Loucy (cell line): ENCODE data around the gene CLCC1.

ENCODE experiments used
- H2AFZ ChIP-seq: fragments of 200-600 bp; sonication (generic); 2 replicates; pipeline ENCODE4 v1.6.0; 2016; ENCODE audit warnings: antibody characterized with exemption, mild to moderate bottlenecking, low read length, moderate library complexity
- H3F3A ChIP-seq: fragments of 200-600 bp; 2 replicates; pipeline ENCODE4 v1.6.0; 2016; ENCODE audit warnings: antibody characterized with exemption, low read depth, mild to moderate bottlenecking
- H3K27me3 ChIP-seq: fragments of 200-600 bp; sonication (generic); 2 replicates; pipeline ENCODE4 v1.6.1; 2014; ENCODE audit warnings: low read length, mild to moderate bottlenecking; ENCODE audit not compliant: insufficient read depth, poor library complexity, severe bottlenecking
- H3K36me3 ChIP-seq: fragments of 200-600 bp; sonication (generic); 2 replicates; pipeline ENCODE4 v1.6.1; 2016; ENCODE audit warnings: low read length; ENCODE audit not compliant: insufficient read depth
- H3K4me1 ChIP-seq: fragments of 200-600 bp; sonication (generic); 2 replicates; pipeline ENCODE4 v1.5.1; 2014; ENCODE audit warnings: low read length, mild to moderate bottlenecking; ENCODE audit not compliant: insufficient read depth, poor library complexity, severe bottlenecking
- H3K4me2 ChIP-seq: fragments of 200-600 bp; sonication (generic); 2 replicates; pipeline ENCODE4 v1.6.0; 2014; ENCODE audit warnings: antibody characterized with exemption, low read length, low read depth, mild to moderate bottlenecking; ENCODE audit not compliant: poor library complexity, severe bottlenecking
- H3K4me3 ChIP-seq: fragments of 200-600 bp; sonication (generic); 2 replicates; pipeline ENCODE4 v1.5.1; 2014; ENCODE audit warnings: low read length, mild to moderate bottlenecking, mixed read lengths; ENCODE audit not compliant: poor library complexity, severe bottlenecking
- H3K79me2 ChIP-seq: fragments of 200-600 bp; sonication (generic); 2 replicates; pipeline ENCODE4 v1.6.1; 2014; ENCODE audit warnings: low read length; ENCODE audit not compliant: insufficient read depth
- H3K9ac ChIP-seq: fragments of 200-600 bp; sonication (generic); 2 replicates; pipeline ENCODE4 v1.6.0; 2014; ENCODE audit warnings: mild to moderate bottlenecking, low read depth, low read length, moderate library complexity; ENCODE audit not compliant: poor library complexity, severe bottlenecking
- H3K9me2 ChIP-seq: fragments of 200-600 bp; sonication (generic); replicated peaks from 2 replicates; pipeline ENCODE4 v1.6.1; 2016; ENCODE audit warnings: low read depth, low read length, mixed read lengths
- H3K9me3 ChIP-seq: fragments of 200-600 bp; sonication (generic); 2 replicates; pipeline ENCODE4 v1.6.1; 2014; ENCODE audit warnings: mild to moderate bottlenecking, antibody characterized with exemption, low read length, low read depth; ENCODE audit not compliant: insufficient read depth
- H4K20me1 ChIP-seq: fragments of 200-600 bp; sonication (generic); 2 replicates; pipeline ENCODE4 v1.6.0; 2014; ENCODE audit warnings: antibody characterized with exemption, low read length, mild to moderate bottlenecking; ENCODE audit not compliant: insufficient read depth, poor library complexity, severe bottlenecking
- EZH2phosphoT487 ChIP-seq: fragments of 200-600 bp; IDR thresholded peaks from 2 replicates; pipeline ENCODE4 v1.6.1; 2018; ENCODE audit warnings: antibody characterized with exemption, mild to moderate bottlenecking, moderate library complexity, borderline replicate concordance
- TF ChIP-seq, protein P1 (sequence below): fragments of 200-600 bp; sonication (generic); conservative IDR thresholded peaks from 2 replicates; pipeline ENCODE4 v1.5.1; 2014; ENCODE audit warnings: mild to moderate bottlenecking, antibody characterized with exemption, low read length

CLCC1 gene

DNA sequence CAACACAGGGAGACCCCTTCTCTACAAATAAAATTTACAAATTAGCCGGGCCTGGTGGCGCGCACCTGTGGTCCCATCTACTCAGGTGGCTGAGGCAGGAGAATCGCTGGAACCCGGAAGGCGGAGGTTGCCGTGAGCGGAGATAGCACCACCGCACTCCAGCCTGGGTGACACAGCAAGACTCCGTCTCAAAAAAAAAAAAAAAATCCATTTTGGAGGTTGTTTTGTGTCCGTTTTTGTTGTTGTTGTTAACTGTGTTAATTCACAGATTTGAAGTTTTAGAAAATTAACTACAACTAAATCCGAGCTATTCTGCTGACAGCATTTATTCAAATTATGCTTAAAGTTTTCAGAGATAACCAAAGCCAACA lies 618 bp downstream of the CLCC1 start:
- peaks cover 30% of the 10 kb centered on the region for H4K20me1 ChIP-seq
- no peak for TF ChIP-seq EZH2phosphoT487
- TF ChIP-seq, protein P1, sequence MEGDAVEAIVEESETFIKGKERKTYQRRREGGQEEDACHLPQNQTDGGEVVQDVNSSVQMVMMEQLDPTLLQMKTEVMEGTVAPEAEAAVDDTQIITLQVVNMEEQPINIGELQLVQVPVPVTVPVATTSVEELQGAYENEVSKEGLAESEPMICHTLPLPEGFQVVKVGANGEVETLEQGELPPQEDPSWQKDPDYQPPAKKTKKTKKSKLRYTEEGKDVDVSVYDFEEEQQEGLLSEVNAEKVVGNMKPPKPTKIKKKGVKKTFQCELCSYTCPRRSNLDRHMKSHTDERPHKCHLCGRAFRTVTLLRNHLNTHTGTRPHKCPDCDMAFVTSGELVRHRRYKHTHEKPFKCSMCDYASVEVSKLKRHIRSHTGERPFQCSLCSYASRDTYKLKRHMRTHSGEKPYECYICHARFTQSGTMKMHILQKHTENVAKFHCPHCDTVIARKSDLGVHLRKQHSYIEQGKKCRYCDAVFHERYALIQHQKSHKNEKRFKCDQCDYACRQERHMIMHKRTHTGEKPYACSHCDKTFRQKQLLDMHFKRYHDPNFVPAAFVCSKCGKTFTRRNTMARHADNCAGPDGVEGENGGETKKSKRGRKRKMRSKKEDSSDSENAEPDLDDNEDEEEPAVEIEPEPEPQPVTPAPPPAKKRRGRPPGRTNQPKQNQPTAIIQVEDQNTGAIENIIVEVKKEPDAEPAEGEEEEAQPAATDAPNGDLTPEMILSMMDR: no peak
- H3K4me1 ChIP-seq: peaks cover 5% of the 10 kb centered on the region
- peak overlapping the region; percentile 77 for H3K4me2 ChIP-seq
- H3K36me3 ChIP-seq: no peaks in the 10 kb centered on the region
- peak overlapping the region; percentile 80 for H3K4me3 ChIP-seq
- H3K9ac ChIP-seq: peak overlapping the region; percentile 61
- H3K79me2 ChIP-seq: no peaks in the 10 kb centered on the region
- H3K27me3 ChIP-seq: peaks cover 74% of the 10 kb centered on the region
- H3K9me2 ChIP-seq: no peaks in the 10 kb centered on the region
- H3F3A ChIP-seq: no peaks in the 10 kb centered on the region
- H3K9me3 ChIP-seq: no peaks in the 10 kb centered on the region
- peak overlapping the region; percentile 88 for H2AFZ ChIP-seq

DNA sequence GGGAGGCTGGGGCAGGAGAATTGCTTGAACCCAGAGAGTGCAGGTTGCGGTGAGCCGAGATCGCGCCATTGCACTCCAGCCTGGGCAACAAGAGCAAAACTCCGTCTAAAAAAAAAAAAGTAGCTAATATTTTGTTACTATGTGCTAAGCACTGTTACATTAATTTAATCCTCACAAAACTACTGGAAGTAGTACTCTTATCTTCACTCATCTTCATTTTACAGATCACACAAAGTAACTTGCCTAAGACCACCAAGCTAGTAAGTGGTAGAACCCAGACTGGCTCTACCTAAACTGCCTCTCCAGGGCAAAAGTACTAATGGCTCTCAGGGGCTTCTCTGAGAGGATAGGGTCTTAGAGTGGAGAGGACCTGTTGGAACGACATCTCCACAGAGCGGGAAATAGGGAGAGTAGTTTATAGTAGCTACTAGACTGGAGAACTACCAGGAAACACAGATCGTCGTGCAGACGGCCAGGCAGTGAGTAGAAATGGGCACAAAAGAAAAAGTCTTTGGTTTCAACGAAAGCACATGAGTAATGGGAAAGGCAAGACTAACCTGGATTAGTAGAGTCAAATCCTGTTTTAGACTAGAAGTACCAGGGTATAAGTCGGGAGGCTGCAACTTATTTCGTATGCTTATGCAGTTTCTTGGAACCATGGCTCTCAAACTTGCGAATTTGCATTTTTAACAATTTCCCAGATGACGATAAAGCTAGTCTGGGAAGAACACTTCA lies 1.4 kb downstream of the CLCC1 start:
- H3K36me3 ChIP-seq: no peaks in the 10 kb centered on the region
- no peaks in the 10 kb centered on the region for H3K9me3 ChIP-seq
- H3K9me2 ChIP-seq: no peaks in the 10 kb centered on the region
- H3K4me2 ChIP-seq: peak overlapping the region; percentile 77
- peaks cover 37% of the 10 kb centered on the region for H4K20me1 ChIP-seq
- no peaks in the 10 kb centered on the region for H3F3A ChIP-seq
- TF ChIP-seq, protein P1: no peak
- no peak for TF ChIP-seq EZH2phosphoT487
- H3K4me1 ChIP-seq: peaks cover 11% of the 10 kb centered on the region
- H2AFZ ChIP-seq: no peak overlapping the region
- H3K27me3 ChIP-seq: peaks cover 81% of the 10 kb centered on the region
- H3K4me3 ChIP-seq: peak overlapping the region; percentile 80
- H3K79me2 ChIP-seq: no peaks in the 10 kb centered on the region
- no peak overlapping the region for H3K9ac ChIP-seq

DNA sequence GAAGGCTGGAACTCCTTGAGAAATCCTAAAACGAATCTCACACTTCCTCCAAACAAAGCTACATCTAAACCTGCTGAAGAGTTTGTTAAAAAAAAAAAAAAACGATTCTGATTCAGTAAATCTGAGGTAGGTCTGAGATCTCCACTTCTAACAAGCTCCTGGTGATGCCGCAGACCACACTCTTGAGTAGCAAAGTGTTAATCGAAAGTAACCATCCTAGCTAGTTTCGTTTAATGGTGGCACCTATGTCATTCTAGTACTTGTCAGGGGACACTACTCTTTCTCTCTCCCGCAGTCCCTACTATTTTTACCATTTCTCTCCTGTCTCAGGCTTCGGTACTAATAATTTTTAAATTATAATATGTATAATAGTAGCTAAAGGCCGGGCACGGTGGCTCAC lies 2.1 kb downstream of the CLCC1 start:
- H3K4me1 ChIP-seq: peaks cover 12% of the 10 kb centered on the region
- H4K20me1 ChIP-seq: peaks cover 38% of the 10 kb centered on the region
- H2AFZ ChIP-seq: no peak overlapping the region
- peaks cover 81% of the 10 kb centered on the region for H3K27me3 ChIP-seq
- no peak overlapping the region for H3K9ac ChIP-seq
- H3F3A ChIP-seq: no peaks in the 10 kb centered on the region
- TF ChIP-seq, protein P1: no peak
- no peak for TF ChIP-seq EZH2phosphoT487
- H3K4me2 ChIP-seq: no peak overlapping the region
- H3K79me2 ChIP-seq: no peaks in the 10 kb centered on the region
- H3K9me2 ChIP-seq: no peaks in the 10 kb centered on the region
- H3K4me3 ChIP-seq: no peak overlapping the region
- no peaks in the 10 kb centered on the region for H3K36me3 ChIP-seq
- H3K9me3 ChIP-seq: no peaks in the 10 kb centered on the region
